Coronary artery (tissue), 2 donors: Measurements from ENCODE around the gene GPR65.

Experiments used
- DNase-seq: peaks from one replicate; pipeline ENCODE4 v3.0.0-alpha.2; 2017; ENCODE audit warnings: low spot score
- H3K27ac ChIP-seq, 2 donors: fragments of 200-600 bp; sonication (generic); one replicate each; pipeline ENCODE4 v1.5.1; 2016 to 2019
- H3K4me3 ChIP-seq: fragments of 200-600 bp; sonication (generic); 2 replicates; pipeline ENCODE4 v1.5.1; 2016; ENCODE audit warnings: mild to moderate bottlenecking, moderate library complexity
- TF ChIP-seq, protein P1 (sequence below): fragments of 200-600 bp; sonication (generic); IDR thresholded peaks from one replicate; pipeline ENCODE4 v1.5.1; 2019; ENCODE audit warnings: antibody characterized with exemption

The GPR65 gene

DNA sequence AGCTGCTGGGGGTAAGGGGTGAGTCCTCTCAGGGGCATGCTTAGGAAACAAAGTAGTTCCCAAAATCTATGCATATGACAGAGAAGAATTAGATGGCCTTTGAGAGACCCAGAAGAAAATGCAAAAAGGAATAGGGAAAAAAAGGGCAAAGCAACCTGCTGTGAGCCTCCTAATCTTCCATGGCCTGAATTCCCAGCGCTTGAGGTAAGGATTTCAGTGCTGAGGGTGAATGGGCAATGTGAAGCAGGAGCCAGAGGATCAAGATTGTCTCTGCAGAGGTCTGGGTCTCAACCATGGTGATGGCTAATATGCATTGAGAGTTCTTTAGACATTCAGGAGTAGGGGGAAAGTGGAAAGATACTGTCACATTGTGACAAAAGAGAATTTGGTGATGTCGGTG lies 31.5 kb downstream of the GPR65 start:
- Histone ChIP-seq H3K27ac (no peak overlapping the region), H3K4me3 (no peak overlapping the region)
- TF ChIP-seq, protein P1, sequence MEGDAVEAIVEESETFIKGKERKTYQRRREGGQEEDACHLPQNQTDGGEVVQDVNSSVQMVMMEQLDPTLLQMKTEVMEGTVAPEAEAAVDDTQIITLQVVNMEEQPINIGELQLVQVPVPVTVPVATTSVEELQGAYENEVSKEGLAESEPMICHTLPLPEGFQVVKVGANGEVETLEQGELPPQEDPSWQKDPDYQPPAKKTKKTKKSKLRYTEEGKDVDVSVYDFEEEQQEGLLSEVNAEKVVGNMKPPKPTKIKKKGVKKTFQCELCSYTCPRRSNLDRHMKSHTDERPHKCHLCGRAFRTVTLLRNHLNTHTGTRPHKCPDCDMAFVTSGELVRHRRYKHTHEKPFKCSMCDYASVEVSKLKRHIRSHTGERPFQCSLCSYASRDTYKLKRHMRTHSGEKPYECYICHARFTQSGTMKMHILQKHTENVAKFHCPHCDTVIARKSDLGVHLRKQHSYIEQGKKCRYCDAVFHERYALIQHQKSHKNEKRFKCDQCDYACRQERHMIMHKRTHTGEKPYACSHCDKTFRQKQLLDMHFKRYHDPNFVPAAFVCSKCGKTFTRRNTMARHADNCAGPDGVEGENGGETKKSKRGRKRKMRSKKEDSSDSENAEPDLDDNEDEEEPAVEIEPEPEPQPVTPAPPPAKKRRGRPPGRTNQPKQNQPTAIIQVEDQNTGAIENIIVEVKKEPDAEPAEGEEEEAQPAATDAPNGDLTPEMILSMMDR = no peak
- no peak for DNase-seq

DNA sequence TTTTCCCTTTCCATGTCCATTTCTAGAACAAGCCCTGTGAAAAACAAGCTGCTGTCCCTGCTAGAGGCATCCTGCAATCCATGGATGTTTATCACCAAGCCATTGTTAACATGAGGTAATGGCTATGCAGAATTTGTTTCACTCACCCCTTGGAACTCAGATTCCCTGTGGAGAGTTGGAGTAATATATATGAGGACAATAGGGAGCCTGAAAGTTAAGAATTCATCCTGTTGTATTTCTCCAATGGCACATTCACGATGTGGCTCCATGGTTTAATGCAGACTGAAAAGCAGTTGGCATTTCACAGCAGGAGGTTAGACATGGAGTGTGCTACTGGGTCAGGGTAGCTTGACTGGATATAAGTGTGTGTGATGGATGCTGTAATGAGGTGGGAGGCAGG lies 32.4 kb downstream of the GPR65 start:
- H3K4me3 ChIP-seq = no peak overlapping the region
- no peak overlapping the region for H3K27ac ChIP-seq
- DNase-seq = no peak
- TF ChIP-seq, protein P1 = no peak

DNA sequence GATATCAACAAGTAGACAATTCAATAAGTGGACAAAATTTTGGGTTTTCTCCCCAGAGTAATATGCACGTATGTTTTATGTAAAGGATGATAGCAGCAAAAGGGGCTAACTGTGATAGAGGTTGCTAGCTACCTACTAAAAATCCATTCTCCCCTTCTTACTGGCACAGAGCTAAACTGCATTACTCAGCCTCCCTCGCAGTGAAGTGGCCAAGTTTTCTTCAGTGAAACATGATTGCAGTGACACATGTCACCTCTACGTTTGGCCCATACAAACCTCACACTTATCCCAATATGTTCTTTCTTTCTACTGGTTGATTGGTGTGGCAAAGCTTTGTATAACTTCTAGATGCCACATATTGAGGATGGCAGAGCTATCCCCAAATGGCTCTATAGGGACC lies 34.3 kb downstream of the GPR65 start:
- TF ChIP-seq, protein P1 = no peak
- Histone ChIP-seq H3K4me3 (no peak overlapping the region), H3K27ac (no peak overlapping the region)
- DNase-seq = no peak

DNA sequence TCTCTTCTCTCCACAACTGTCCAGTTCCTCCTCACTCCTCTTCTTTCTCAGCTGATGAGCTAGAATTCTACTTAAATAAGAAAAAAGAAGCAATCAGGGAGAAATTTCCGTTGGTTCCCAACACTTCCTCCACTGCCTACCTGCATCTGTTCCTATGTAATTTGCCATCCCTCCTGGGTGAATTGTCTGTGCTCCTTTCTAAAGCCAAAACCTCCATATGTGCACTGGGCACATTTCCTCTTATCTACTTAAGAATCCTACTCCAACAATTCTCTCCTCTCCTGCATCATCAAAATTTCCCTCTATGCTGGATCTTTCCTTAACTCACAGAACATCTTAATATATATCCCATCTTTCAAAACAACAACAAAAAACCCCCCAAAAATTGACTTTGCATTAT lies 35.2 kb downstream of the GPR65 start:
- no peak overlapping the region for H3K4me3 ChIP-seq
- no peak overlapping the region for H3K27ac ChIP-seq
- DNase-seq = no peak

DNA sequence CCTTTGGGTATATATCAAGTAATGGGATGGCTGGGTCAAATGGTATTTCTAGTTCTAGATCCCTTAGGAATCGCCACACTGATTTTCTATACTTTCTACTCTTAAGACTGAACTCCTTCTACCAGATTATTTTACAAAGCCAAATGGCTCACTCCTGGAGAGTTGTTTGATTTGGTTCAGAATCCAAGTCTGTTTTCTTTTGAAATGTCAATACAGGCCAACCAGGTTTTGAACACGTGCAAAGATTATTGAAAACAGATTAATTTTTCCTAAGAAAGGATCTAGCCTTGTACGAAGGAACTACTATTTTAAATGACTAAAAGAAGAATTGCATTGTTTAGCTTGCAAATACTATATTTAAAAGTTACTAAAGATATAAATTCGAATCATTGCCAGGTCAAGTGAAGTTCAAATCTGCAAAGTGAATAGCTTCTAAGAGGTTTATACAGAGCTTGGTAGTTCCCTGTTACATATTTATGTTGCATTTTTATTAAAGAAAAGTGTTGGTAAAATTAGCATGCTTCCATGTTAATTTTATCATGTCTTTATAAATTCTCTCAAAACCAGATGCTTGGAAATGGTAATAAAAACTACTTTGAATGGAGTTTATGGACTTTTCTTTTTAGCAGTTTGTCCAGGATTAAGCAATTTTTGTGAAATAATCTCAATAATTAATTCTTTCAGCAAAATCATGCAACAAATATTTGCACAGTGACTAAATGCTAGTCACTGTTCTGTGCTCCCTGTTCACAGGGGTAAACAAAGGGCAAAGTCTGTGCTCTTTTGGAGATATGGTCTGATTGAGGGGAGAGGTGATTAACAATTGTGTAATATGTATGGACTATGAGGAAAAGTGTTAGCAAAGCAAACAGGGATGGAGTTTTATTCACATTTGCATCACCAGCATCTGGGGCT lies 38.9 kb downstream of the GPR65 start:
- DNase-seq = no peak
- Histone ChIP-seq H3K27ac (peak overlapping the region in 1 of 2 donors; percentile 5), H3K4me3 (no peak overlapping the region)
- TF ChIP-seq, protein P1 = no peak

More for the DNA sequence above, 35.2 kb downstream of the GPR65 start:
- TF ChIP-seq, protein P1 = no peak

DNA sequence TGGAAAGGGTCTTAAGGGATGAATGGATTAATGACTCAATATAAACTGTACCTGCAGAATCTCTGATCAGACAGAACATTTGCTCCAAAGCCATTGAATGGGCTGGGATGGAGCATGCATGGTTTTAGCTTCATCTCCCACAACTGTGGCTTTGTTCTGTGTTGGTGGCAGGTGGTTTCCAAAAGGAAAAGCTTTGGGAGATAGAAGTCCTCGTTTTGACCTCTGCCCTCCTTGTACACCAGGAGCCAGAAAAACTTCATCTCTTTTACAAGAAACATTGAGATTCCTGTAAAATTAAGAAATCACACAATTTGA lies 39.5 kb downstream of the GPR65 start:
- TF ChIP-seq, protein P1 = no peak
- DNase-seq = no peak
- no peak overlapping the region for H3K4me3 ChIP-seq
- peak overlapping the region in 1 of 2 donors; percentile 5 for H3K27ac ChIP-seq
